ENCODE data around the gene ZNF469.

GRCh38 chr16:88380099-88380498 is 2.7 kb upstream of the ZNF469 start:
- TF ChIP-seq, protein P1, sequence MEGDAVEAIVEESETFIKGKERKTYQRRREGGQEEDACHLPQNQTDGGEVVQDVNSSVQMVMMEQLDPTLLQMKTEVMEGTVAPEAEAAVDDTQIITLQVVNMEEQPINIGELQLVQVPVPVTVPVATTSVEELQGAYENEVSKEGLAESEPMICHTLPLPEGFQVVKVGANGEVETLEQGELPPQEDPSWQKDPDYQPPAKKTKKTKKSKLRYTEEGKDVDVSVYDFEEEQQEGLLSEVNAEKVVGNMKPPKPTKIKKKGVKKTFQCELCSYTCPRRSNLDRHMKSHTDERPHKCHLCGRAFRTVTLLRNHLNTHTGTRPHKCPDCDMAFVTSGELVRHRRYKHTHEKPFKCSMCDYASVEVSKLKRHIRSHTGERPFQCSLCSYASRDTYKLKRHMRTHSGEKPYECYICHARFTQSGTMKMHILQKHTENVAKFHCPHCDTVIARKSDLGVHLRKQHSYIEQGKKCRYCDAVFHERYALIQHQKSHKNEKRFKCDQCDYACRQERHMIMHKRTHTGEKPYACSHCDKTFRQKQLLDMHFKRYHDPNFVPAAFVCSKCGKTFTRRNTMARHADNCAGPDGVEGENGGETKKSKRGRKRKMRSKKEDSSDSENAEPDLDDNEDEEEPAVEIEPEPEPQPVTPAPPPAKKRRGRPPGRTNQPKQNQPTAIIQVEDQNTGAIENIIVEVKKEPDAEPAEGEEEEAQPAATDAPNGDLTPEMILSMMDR (optimal IDR thresholded peaks at IDR 0.05 in 1 of 3, IDR thresholded peaks at IDR 0.05 in 1 of 3, conservative IDR thresholded peaks at IDR 0.05 in 1 of 3; ENCODE audit: extremely low read depth in 1 of 3, insufficient read depth in 2 of 3, low read length in 3 of 3), result no peak
- TF ChIP-seq EZH2 (IDR thresholded peaks at IDR 0.05; ENCODE audit: low read length), result no peak
